Mesangial cell (primary cell): Measurements from ENCODE around the gene OR51A2. TPM values are rescaled to one million over a fixed set of nuclear protein-coding genes. Genes with fewer than 3 reads are reported as not detected.

ENCODE experiments used
- total RNA-seq: library from RNA; depleted of rRNA; stranded (reverse); fragments of >200 nt; gene quantifications from 2 replicates; pipeline ENCODE4 v1.2.3, GENCODE V29; 2015

OR51A2 gene
- total RNA-seq: not detected in 2 replicates

GRCh38 chr11:4955613-4956012 lies at the start of gene OR51A2:
OR51A2 (minus strand) TSS chr11:4955713; CDS start chr11:4955713, 0 bp downstream.

DNA sequence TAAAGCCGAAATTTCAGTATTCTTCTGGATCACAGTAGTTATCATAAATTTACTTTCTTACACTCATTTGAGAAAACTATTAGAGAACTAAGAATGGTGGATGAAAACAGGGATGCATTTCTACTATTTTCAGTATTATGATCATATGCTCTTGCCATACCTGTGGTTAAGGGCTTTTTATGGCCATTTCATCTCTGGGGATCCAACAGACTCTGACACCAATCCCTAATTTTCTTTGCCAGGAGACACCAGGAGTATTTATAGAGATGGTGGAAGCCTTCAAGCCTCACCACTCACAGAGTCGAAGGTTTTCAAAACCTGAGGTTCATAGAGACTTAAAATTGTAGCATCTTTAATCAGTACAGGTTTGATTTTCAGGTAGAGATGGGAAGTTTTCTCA lies 39.0 kb upstream of the OR51A2 start, which contains the start of gene OR51L1:
OR51L1 (plus strand) TSS at position 301 of the 400 bp plus-strand sequence. CDS start 4,132 bp downstream, outside the sequence.

GRCh38 chr11:4947505-4947904 lies 8.0 kb downstream of the OR51A2 start, which contains the start of gene OR51A4:
OR51A4 (minus strand) TSS chr11:4947605; CDS start chr11:4947100, 505 bp downstream.

GRCh38 chr11:4924239-4924638 lies 31.3 kb downstream of the OR51A2 start, which contains the start of gene OR51G1:
OR51G1 (minus strand) TSS chr11:4924339; CDS start chr11:4924339, 0 bp downstream.

GRCh38 chr11:4919250-4919649 lies 36.3 kb downstream of the OR51A2 start, which contains the start of gene OR51G2:
OR51G2 (minus strand) TSS chr11:4919350; CDS start chr11:4915663, 3,687 bp downstream.

Other genes with a start within 250 kb of the OR51A2 start
- not detected in 2 replicates for gene OR51F1, start 185.8 kb downstream of the OR51A2 start, total RNA-seq
- not detected in 2 replicates for gene OR52R1, start 151.3 kb downstream of the OR51A2 start, total RNA-seq
- gene OR51F2, start 134.4 kb downstream of the OR51A2 start, total RNA-seq: not detected in 2 replicates
- not detected in 2 replicates for gene OR51S1, start 106.5 kb downstream of the OR51A2 start, total RNA-seq
- 0.13 TPM in 1 of 2 replicates, not detected in the other for gene OR51T1, start 73.8 kb downstream of the OR51A2 start, total RNA-seq
- not detected in 2 replicates for gene OR51A7, start 51.9 kb downstream of the OR51A2 start, total RNA-seq
- not detected in 2 replicates for gene OR51G2, start 36.4 kb downstream of the OR51A2 start, total RNA-seq
- gene OR51G1, start 31.4 kb downstream of the OR51A2 start, total RNA-seq: not detected in 2 replicates
- not detected in 2 replicates for gene OR51A4, start 8.1 kb downstream of the OR51A2 start, total RNA-seq
- gene OR51L1, start 39.1 kb upstream of the OR51A2 start, total RNA-seq: not detected in 2 replicates
- gene OR52J3, start 90.8 kb upstream of the OR51A2 start, total RNA-seq: not detected in 2 replicates
- not detected in 2 replicates for gene OR52E2, start 103.9 kb upstream of the OR51A2 start, total RNA-seq
- not detected in 2 replicates for gene OR52E1, start 113.9 kb upstream of the OR51A2 start, total RNA-seq
- not detected in 2 replicates for gene OR52A5, start 182.6 kb upstream of the OR51A2 start, total RNA-seq
- gene OR52A1, start 199.0 kb upstream of the OR51A2 start, total RNA-seq: not detected in 2 replicates
- not detected in 2 replicates for gene OR51V1, start 245.0 kb upstream of the OR51A2 start, total RNA-seq